Gastroesophageal sphincter (tissue), 2 donors: ENCODE measurements around the gene LDB2.

Source experiments
- POLR2A ChIP-seq, 2 donors: fragments of 450-650 bp; IDR thresholded peaks; one replicate each; pipeline ENCODE4 v1.6.1; 2017; ENCODE audit warnings: antibody characterized with exemption in 2 of 2, mild to moderate bottlenecking in 2 of 2, moderate library complexity in 1 of 2
- POLR2AphosphoS5 ChIP-seq: sonication (generic); formaldehyde crosslinking; IDR thresholded peaks from one replicate; pipeline ENCODE4 v1.6.1; 2017; ENCODE audit warnings: antibody characterized with exemption

- TF ChIP-seq POLR2A (IDR thresholded peaks at IDR 0.05) = no peak
- no peak for TF ChIP-seq POLR2AphosphoS5
Observed at GRCh38 chr4:16665942-16666551, 232.4 kb downstream of the LDB2 start.
